OCI-M2 (cell line): Measurements from ENCODE around the gene LGR5.
"Not testable (repeated sequence)": the region's sequence is repeated elsewhere in the genome, so short reads cannot be mapped to it uniquely, and the experiment has no call there.

Experiments
- DNase-seq: peaks from one replicate; lab custom pipeline; 2025; ENCODE audit not compliant: unreplicated experiment; lab: John Stamatoyannopoulos, UW

LGR5 gene

GRCh38 chr12:71546322-71546861 lies 106.8 kb downstream of the LGR5 start:
- DNase-seq: no peak

DNA sequence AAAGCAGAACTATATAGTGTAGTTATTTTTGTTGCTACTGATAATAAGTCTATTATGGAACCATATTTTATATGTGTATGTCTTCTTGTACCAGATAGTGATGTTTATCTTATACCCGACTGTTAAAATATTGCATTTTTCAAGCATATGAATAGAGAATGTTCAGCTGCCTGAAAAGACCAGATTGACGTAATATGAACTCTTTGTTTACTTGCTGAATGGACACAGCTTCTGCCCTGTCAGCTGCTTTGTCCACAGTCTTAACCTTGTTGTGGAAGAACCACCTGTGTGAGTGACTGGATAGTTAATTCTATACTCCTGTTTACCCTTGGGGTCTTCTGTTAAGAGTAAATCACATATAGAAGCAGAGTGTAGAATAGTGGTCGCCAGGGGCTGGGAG lies 109.3 kb downstream of the LGR5 start:
- no peak for DNase-seq

DNA sequence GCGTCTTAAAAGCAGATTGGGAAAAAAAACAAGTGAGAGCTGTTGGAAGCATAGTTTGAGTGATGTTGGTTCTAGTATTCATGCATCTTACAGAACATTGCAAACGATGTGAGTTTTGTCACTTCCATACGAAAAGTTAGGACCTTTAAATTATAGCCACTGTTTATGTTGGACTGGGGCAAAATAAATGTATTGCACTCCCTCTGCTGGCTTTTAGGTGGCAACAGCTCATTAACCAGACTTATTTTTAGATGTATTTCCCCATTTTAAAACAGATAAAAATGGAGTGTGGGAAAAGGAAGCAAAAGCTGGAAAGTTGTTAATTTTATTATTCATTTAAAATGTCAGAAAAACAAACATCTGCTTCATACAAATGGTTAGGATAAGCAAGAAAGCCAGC lies 111.9 kb downstream of the LGR5 start:
- DNase-seq: no peak

GRCh38 chr12:71552728-71553501 lies 113.3 kb downstream of the LGR5 start:
- no peak for DNase-seq

- no peak for DNase-seq
Observed at GRCh38 chr12:71555191-71555590, 115.6 kb downstream of the LGR5 start.

GRCh38 chr12:71555789-71556188 lies 116.2 kb downstream of the LGR5 start:
- DNase-seq: not testable (repeated sequence)

- no peak for DNase-seq
Observed at GRCh38 chr12:71556448-71556847, 116.8 kb downstream of the LGR5 start.

- DNase-seq: no peak
Observed at GRCh38 chr12:71556875-71557274, 117.3 kb downstream of the LGR5 start.

DNA sequence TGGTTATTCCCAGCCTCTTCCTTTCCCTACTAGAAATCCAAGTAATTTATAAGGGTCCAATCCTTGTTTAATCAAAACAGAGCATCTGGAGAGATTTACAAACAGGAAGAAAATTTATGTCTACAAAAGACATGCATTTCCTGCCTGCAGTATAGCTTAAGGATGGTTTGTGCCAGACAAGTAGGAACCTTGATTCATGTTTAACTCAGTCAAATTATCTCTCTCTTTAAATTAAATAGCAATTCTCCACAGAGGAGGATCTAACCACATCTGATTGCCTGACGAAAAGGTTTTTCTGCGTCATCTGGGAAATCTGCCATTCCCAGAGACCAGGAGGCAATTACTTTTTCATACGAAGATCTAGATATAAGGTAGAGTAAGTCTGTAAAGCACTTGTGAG lies 118.8 kb downstream of the LGR5 start:
- DNase-seq: no peak

GRCh38 chr12:71562676-71563595 lies 123.3 kb downstream of the LGR5 start:
- no peak for DNase-seq

DNA sequence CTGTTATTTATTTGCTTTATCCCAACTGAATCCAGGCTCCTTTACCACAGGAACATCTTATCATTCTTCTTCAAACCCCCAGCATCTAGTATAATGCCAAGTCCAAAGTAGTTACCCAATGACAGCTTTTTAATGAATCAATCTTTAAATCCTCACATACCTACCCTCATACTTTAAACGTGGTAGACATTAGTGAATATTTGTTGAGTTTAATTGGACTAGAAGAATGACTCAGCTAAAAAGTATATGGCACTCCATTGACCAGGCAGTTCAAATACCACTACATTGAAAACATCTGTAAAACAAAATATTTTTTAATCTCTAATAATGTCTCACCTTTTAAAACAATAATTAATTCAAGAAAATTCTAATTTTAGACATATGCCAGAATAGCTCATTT lies 125.9 kb downstream of the LGR5 start:
- no peak for DNase-seq

DNA sequence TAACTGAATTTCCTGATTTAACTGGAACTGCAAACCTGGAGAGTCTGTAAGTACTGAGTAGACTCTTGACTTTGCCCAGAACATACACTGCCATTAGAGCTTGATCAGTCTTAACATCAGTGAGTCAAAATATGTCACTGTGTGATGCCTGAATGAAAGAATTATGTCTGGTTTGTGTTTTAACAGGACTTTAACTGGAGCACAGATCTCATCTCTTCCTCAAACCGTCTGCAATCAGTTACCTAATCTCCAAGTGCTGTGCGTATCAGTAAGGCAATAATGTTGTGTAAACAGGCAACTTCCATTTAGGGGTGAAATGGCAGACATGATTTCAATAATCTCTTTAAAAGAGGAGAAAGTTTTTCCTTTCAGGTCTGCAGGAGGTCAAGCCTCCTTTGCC lies 127.1 kb downstream of the LGR5 start:
- no peak for DNase-seq

DNA sequence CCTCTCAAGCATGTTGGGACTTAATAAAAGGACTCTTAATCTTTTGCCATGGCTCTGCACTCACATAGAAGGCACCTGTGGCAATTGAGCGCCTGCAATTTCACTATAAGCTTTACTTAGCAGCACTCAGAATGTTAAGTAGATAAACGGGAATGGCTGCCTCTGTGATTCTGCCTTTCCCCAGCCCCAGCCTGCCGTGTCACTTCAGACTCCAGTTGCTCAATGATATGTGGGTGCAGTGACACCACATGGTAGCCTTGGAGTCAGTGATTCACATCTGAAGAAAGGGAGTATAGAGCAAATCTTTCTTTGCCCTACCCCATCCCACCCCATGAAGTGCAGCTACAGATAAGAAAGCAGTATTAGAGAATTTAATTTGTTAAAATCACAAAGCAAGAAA lies 127.9 kb downstream of the LGR5 start:
- no peak for DNase-seq

- DNase-seq: not testable (repeated sequence)
Observed at GRCh38 chr12:71569885-71570284, 130.3 kb downstream of the LGR5 start.

- no peak for DNase-seq
Observed at GRCh38 chr12:71576496-71576895, 136.9 kb downstream of the LGR5 start.

DNA sequence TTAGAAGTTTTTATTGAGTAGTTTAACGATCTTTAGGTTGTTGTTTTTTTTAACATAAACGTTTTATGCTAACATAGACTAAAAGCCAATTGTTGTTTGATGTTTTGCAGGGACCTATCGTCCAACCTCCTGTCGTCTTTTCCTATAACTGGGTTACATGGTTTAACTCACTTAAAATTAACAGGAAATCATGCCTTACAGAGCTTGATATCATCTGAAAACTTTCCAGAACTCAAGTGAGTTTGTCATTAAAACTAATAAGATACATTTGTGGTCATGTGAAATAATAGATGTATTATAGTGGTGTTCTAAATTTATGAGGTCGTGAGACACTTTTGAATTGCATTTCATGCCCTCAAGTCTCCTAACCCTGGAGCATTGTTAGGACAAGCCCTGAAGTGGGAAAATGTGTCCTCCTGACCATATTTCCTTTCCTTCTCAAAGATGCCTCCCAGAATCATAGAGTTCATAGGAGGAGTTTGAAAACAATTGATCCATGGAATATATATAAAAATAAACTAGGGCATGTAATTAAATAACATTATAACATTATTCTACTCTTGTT lies 139.2 kb downstream of the LGR5 start:
- DNase-seq: no peak

GRCh38 chr12:71581206-71581605 lies 141.6 kb downstream of the LGR5 start:
- DNase-seq: no peak

DNA sequence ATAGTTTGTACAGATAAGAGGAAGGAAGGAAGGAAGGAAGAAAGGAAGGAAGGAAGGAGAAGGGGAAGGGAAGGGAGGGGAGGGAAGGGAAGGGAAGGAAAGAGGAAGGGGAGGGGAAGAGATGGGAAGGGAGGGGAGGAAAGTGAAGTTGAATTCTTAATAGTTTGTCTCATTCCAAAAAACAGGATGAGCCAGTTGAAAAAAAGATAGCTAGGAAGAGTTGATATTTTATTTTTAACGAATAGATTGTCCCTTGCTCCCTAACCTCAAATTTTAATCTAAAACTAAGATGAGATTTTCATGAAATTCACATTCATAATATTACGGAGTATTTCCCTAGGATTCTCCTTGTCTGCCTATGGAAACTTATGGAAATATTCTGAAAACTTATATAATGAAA lies 143.3 kb downstream of the LGR5 start:
- no peak for DNase-seq

DNA sequence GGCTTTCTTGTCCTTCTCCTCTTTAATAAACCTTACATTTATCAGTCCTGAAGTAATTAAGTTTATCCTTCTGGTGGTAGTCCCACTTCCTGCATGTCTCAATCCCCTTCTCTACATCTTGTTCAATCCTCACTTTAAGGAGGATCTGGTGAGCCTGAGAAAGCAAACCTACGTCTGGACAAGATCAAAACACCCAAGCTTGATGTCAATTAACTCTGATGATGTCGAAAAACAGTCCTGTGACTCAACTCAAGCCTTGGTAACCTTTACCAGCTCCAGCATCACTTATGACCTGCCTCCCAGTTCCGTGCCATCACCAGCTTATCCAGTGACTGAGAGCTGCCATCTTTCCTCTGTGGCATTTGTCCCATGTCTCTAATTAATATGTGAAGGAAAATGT lies 144.8 kb downstream of the LGR5 start:
- DNase-seq: no peak

DNA sequence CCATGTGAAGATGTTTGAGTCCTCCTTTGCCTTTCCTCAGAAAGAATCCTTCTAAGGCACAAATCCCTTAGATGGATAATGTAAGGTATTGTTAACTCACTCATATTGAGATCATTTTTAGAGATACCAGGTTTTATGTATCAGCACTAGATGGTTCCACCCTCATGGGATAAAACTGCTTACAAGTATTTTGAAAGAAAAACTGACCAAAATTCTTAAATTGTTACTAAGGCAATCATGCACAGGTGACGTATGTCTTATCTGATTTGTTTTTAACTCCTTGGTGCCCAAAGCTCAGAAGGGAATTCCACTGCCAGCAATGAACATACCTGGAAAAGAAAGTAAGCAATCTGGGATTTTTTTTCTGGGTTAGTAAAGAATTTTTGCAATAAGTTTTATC lies 145.6 kb downstream of the LGR5 start:
- no peak for DNase-seq

- no peak for DNase-seq
Observed at GRCh38 chr12:71587012-71587411, 147.4 kb downstream of the LGR5 start.

DNA sequence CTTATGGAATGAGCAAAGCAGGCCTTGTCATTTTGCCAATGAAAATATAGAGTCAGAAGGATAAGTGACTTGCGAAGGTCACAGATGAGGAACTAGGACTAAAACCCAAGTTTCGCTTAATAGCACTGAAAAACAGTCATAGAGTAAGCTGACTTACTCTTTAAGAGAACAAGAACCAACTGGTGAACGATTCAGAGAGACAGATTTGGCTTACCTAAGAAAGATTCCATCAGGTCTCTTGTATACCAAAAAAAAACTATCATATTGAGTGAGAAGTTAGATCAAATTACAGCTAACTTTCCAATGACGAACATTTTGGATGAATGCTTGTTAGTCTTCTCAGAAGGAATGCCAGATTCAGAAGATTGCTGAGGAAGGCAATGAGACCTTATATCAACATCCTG lies 149.9 kb downstream of the LGR5 start:
- DNase-seq: no peak
